ENCODE data around the gene ACADS. TPM values are rescaled to one million over a fixed set of nuclear protein-coding genes. Genes with fewer than 3 reads are reported as not detected.
"Not testable (repeated sequence)": the region's sequence is repeated elsewhere in the genome, so short reads cannot be mapped to it uniquely, and the experiment has no call there.

Gene ACADS
- total RNA-seq, 6 experiments from 2014 or later, result 94.1 to 172 (median 156) TPM

- peak overlapping the region in 2 of 3 donors; percentile 53 to 90 for H3K27ac ChIP-seq
- no peaks in the 10 kb centered on the region for H3K9me3 ChIP-seq
- intact Hi-C loops (cut with DNase I), result no loop called here
- no peak for DNase-seq
- H3K4me1 ChIP-seq, result peaks cover 0 to 45% (median 5%) of the 10 kb centered on the region in 4 donors
- no peak for TF ChIP-seq POLR2A (IDR thresholded peaks at IDR 0.05)
- TF ChIP-seq CTCF (IDR thresholded peaks at IDR 0.05), result no peak
- ATAC-seq, result no peak
- no peaks in the 10 kb centered on the region for H3K27me3 ChIP-seq
- 80% methylated on average over 1 of the region's 9 CpGs for WGBS (ENCODE audit: insufficient coverage, low coverage, low lambda C conversion rate, missing lambda C conversion rate)
- H3K36me3 ChIP-seq, result peaks cover 0 to 21% (median under 1%) of the 10 kb centered on the region in 4 donors
- peak overlapping the region in 2 of 3 donors; percentile 87 to 93 for H3K4me3 ChIP-seq
These were observed 1.3 kb downstream of the ACADS start for GRCh38 chr12:120726961-120727360.

GRCh38 chr12:120732198-120732597 is 6.6 kb downstream of the ACADS start:
- WGBS (ENCODE audit: insufficient coverage, low coverage, low lambda C conversion rate, missing lambda C conversion rate), result 80% methylated on average over 2 of the region's 35 CpGs
- H3K4me3 ChIP-seq; H3K27ac ChIP-seq; H3K27me3 ChIP-seq; intact Hi-C loops (cut with DNase I); ATAC-seq; DNase-seq; H3K9me3 ChIP-seq: not testable (repeated sequence)
- peaks cover 0 to 21% (median under 1%) of the 10 kb centered on the region in 4 donors for H3K36me3 ChIP-seq
- H3K4me1 ChIP-seq, result peaks cover 0 to 16% (median 2%) of the 10 kb centered on the region in 4 donors

- Histone ChIP-seq H3K4me3 (no peak overlapping the region), H3K4me1 (peaks cover 0 to 8% (median 0%) of the 10 kb centered on the region in 4 donors), H3K9me3 (no peaks in the 10 kb centered on the region), H3K27me3 (no peaks in the 10 kb centered on the region), H3K36me3 (peaks cover 0 to 17% (median 0%) of the 10 kb centered on the region in 4 donors), H3K27ac (no peak overlapping the region)
- intact Hi-C loops (cut with DNase I), result no loop called here
- WGBS (ENCODE audit: insufficient coverage, low coverage, low lambda C conversion rate, missing lambda C conversion rate), result 90% methylated on average over 2 of the region's 3 CpGs
- ATAC-seq, result no peak
- TF ChIP-seq POLR2A (IDR thresholded peaks at IDR 0.05) (no peak), CTCF (IDR thresholded peaks at IDR 0.05) (no peak)
- DNase-seq, result no peak
These were observed 7.9 kb downstream of the ACADS start for GRCh38 chr12:120733574-120733973.

- WGBS (ENCODE audit: insufficient coverage, low coverage, low lambda C conversion rate, missing lambda C conversion rate), result 100% methylated on average over 3 of the region's 10 CpGs
- Histone ChIP-seq H3K9me3 (no peaks in the 10 kb centered on the region), H3K27ac (no peak overlapping the region), H3K4me1 (peaks cover 0 to 6% (median 0%) of the 10 kb centered on the region in 4 donors), H3K36me3 (peaks cover 0 to 18% (median 0%) of the 10 kb centered on the region in 4 donors), H3K27me3 (no peaks in the 10 kb centered on the region), H3K4me3 (no peak overlapping the region)
- no peak for DNase-seq
- TF ChIP-seq CTCF (IDR thresholded peaks at IDR 0.05), result no peak
- no peak for TF ChIP-seq POLR2A (IDR thresholded peaks at IDR 0.05)
- intact Hi-C loops (cut with DNase I), result no loop called here
- no peak for ATAC-seq
These were observed 8.6 kb downstream of the ACADS start for GRCh38 chr12:120734210-120734609.

GRCh38 chr12:120735181-120735580 is 9.6 kb downstream of the ACADS start:
- TF ChIP-seq POLR2A (IDR thresholded peaks at IDR 0.05) (no peak), CTCF (IDR thresholded peaks at IDR 0.05) (no peak)
- WGBS (ENCODE audit: insufficient coverage, low coverage, low lambda C conversion rate, missing lambda C conversion rate), result 94% methylated on average over 2 of the region's 3 CpGs
- ATAC-seq, result no peak
- Histone ChIP-seq H3K4me1 (peaks cover 0 to 11% (median 4%) of the 10 kb centered on the region in 4 donors), H3K27me3 (no peaks in the 10 kb centered on the region), H3K27ac (no peak overlapping the region), H3K36me3 (peaks cover 0 to 11% (median 0%) of the 10 kb centered on the region in 4 donors), H3K4me3 (no peak overlapping the region), H3K9me3 (no peaks in the 10 kb centered on the region)
- intact Hi-C loops (cut with DNase I), result no loop called here
- no peak for DNase-seq
